Measurements from ENCODE around the gene KCND1.

Gene KCND1

DNA sequence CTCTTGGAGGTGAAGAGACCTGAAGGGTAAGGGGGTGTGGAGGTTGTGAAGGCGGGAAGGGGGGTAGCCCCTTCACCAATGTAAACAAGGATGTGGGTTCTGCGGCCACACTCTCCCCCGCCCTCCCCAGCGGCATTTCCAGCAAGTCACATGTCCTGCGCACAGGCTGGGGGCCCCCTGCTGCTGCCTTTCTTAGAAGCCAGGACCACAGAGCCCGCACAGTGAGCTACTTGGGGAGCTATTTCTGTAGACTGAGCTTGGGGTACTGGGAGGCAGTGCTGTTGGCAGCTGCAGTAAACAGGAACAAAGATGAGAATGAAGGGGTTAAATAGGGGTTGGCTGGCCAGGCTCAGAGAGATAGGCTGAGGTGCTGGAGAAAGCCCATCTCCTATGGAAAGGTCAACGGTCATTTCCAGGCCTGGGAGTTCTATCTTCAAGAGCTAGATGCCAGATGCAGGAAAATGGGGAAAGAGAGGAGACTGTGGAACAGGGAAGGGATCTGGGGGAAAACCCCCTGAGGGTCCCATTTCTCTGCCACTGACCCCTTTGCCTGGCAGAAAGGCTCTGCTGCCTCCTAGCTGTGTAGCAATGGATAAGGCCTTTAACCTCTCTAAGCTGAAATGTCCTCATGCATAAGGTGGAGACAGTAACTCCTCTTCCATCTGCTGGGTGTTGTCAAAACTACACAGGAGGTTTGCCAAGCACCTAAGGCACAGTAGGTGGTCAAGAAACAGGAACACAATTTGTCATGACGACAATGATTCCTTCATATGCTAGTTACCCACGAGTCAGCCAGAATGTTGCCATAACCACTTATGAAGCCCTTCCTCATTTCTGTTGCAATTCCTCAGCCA lies 34.4 kb downstream of the KCND1 start:
- peak; percentile 64 to 88 (median 76) for DNase-seq

DNA sequence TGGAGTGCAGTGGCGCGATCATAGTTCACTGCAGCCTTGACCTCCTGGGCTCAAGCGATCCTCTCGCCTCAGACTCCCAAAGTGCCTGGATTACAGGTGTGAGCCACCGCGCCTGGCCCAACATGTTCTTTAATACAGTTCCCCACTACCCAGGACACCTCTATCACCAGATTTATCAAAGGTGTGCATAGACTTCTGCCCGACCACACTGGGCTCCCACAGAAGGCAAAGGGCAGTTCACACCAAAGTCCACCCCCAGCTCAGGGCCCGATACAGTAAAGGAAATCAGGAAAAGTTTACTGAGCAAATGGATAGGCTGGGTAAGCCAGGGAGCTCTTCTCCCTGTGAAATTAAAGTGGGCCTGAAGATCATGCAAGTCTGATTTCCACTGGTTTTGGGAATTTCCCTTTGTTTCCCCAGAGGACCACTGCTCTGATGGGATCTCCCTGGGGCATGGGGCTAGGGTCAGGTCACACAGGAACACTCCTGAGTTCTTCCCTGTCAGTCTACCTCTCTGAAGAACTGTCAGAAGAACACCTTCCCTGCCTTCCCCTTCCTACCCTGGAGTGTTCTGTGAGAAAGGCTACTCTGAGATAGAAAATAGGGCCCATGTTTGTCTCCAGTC lies 35.1 kb downstream of the KCND1 start:
- no peak for DNase-seq

DNA sequence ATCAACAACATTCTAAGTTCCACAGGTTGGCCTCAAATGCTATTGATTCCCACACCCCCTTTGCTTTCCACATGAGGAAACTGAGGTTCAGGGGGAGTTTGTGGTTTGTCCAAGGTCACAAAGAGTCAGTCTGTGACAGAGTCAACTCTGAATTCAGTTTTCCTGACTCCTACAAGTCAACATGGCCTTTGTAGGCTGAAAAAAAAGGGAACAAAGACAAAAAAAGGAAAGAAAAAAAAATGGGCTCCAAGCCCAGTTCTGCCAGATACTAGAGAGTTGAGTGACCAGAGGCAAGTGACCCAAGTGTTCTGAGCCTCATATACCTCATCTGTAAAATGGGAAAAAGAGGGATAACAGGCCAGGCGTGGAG lies 36.4 kb downstream of the KCND1 start:
- peak; percentile 19 to 64 (median 42) for DNase-seq

DNA sequence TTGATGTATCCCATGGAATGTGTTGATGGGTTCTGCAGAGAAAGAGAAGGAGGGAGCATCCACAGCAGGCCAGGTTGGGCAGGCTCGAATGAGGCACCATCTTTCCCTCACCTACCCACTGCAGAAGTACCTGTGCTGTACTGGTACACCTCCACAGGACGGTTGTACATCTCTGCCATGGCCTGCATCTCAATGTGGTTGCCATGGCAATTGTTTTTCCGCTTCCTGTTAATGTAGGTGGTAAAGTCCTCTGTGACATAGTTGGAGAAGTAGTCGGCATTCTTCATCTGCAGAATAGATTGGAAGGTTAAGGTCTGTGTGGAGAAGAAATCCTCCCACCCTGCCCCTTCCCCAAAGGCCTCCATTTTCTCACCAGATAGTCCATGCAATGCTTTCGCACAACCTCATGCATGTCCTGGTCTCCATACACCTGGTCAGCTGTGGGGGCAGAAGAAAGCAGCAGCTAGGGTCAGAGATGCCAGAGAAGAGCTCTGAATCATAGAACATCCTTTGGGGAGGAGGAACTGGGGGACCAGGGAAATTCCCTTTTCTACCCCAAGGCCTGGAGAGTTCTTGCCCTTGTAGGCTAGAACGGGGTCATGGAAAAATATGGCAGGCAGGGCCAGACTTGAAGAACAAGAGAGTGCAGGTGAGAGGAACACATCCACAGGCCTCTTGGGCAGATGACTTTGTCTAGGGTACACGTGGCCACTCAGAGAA lies 36.9 kb downstream of the KCND1 start:
- DNase-seq, result peak in 3 of 4 experiments; percentile 24 to 51 (median 48)

DNA sequence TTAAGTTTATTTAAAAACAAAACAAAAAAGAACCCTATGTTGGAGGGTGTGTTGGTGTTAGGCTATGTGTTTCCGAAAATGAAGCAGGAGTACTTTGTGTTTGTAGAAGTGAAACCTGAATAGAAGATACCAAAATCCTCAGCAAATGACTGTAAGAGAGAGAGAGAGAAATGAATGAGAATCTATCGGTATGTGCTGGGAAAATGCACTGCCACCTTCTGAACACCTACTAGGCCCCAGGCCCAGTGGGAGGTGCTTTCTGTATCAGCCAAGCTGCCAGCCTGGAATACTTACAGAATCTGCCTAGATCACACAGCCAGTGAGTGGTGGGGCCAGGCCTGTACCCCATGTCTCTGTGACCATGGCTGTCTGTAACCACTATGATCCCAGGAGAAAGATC lies 37.9 kb downstream of the KCND1 start:
- no peak for DNase-seq

DNA sequence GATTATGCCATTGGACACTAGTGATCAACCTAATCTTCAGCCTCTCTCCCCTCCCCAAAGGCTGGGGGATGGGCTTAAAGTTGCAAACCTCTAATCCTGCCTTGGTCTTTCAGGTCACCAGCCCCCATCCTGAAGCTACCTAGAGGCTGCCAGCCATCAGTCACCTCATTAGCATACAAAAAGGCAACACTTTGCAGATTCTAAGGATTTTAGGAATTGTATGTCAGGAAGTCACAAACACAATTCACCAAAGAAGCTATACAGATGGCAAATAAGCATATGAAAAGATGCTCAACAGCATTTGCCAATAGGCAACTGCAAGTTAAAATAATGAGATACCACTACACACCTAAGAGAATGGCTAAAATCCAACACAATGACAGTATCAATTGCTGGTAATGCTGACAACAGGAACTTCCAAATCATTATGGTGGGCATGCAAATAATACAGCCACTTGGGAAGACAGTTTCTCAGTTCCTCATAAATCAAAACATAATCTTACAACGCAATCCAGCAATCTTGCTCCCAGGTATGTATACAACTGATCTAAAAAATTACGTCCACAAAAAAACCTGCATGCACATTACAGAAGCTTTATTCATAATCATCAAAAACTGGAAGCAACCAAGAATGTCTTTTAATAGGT lies 43.8 kb downstream of the KCND1 start:
- DNase-seq, result no peak

DNA sequence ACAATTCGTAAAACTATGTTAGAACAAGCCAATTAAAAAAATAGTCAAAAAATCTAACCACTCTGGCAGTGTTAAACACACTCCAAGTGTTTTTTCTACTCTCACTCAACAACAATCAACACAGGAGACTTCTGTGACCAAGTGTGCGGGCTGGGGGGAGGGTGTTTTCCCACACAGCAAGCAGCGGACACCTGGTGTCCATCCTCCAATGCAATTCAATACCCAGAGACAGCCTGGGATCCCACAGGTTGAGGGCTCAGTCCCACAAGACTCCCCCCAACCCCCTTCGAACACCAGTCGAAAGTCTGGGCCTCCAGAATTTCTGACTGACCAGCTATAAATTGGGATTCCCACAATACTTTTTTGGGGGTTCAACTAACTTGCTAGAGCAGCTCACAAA lies 44.5 kb downstream of the KCND1 start:
- no peak for DNase-seq

DNA sequence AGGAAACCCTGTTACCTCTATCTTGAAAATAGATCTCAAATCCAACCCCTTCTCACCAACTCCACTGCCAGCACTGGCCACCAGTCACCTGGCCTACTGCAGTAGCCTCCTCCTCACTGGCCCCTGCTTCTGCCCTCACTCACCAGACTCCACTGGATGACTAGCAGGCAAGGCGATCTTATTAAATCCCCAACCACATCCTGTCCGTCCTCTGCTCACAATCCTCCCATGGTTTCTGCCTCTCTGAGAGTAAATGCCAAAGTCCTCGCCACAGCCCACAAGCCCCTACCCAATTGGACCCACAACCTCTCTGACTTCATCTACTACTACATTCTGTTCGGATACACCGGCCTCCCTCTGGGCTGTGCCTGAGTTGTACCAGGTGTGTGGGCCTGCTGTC lies 47.4 kb downstream of the KCND1 start:
- no peak for DNase-seq

DNA sequence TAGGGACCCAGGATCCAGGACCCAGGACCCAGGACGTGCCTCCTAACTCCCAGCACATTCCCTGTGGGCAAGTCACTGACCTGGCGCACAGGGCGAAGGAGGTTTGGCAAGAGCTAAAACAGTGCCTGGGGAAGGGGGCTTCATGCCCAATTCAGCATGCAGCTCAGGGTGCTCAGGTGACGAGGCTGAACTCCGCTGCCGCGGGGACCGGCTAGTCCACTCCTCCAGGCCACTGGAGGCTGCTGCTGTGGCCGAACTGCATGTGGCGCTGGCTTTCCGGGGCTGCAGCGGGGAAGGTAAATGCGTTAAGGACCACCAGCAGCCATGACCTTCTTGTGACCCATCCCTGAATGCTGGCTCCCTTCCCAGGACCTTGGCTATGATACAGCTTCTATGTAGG lies 47.9 kb downstream of the KCND1 start:
- DNase-seq, result no peak

DNA sequence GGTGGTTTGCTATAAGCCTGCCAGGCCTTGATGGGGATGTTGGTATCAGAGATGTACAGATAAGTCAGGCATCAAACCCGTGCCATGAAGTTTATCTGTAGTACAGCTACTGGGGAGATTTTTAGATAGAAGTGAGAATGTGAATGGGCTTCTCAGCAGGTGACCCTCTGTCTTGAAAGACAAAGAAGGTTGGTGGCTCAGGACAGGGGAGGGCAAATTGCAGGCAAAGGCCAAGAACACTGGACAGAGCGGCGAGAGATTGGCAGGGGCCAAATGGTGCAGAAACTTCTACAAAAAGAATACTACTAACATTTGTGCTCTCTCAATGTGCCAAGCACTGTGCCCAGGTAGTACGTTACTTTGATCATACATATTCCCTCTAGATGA lies 50.9 kb downstream of the KCND1 start:
- no peak for DNase-seq

DNA sequence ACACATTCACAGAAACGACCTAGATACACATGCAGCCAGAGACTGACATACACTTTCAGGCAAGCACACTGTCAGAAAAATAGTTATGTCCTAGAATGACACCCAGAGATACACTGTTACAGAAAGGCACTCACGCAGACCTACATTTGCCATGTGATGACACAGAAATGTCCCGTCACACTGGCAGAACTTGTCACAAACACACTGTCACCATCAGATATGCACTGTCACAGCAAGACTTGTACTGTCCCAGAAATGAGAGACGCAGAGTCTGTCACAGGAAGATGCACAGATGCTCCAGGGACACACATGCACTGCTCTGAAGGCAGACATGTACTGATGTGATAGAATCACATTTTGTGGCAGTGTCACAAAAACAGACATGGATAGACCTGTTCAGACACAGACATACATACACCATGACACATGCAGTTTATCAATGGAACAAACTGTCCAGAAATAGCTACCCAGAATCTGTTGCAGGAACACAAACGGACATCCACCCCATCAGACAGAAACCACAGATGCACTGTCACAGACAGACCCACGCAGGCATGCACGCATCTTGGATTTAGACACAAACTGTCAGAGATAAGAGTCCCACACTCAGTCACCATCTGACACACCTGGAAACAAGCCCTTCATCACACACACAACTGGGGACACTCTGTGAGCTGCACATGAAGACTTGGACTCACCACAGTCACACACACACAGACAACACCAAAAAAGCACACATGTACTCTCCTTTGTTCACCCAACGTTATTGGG lies 51.5 kb downstream of the KCND1 start:
- DNase-seq, result no peak

DNA sequence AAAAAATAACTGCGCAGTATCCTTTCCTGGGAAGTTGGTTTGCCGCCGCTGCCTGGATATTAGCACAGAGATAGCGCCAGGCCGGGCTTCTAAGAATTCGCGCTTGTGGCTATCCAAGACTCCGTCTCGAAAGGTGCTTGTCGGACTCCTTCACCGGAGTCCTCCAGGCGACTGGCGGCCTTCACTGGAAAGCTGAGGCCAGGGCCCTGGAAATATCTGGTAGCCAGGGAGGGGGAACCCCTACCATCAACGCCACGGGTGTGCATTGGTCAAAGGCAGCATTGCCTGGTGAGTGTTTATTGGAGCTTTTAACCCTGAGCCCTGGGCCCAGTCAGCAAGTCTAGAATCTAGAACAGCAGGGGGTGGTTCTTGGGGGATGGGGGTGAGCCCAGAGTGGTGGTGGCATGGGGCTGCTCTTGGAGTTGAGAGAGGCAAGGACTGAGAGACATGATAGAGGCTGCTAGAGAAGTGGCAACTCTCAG lies 52.2 kb downstream of the KCND1 start:
- peak in 2 of 4 experiments; percentile 15 to 26 for DNase-seq

DNA sequence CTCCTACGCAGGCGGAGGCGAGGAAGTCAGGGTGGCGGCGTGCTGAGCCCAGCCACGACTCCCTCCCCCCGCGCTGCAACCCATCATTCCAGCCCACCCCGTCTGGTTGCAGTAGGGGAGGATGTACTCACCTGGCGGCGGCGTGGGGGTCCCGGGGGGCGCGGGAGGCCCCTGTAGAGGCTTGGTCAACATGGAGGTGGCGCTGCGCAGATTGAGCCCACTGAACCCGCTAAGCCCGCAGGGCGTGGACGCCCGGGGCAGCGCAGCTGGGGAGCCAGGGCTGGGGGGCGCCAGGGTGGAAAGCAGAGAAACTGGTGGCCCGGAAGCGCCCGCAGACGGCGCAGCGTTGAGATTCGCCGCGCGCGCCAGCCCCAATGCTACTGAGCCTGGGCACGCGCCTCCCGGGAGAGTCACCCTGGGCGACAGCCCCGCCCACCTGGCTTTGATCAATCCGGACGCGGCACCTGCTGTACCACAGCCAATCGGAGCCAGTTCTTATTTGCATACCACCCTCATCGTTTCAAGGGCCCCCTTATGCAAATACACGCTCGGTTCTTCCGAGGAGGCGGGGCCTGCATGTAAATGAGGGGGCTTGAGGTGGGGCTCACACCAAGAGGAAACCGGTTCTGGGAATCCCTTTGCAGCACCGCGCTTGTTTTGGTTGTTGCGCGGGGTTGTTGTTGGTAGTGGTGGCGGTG lies 52.9 kb downstream of the KCND1 start, which contains the start of gene PIM2:
Gene PIM2 (minus strand): TSS at position 382 of the 698 bp plus-strand sequence. CDS start 190 bp downstream, at position 192.
- DNase-seq, result peak; percentile 86 to 93 (median 92)

DNA sequence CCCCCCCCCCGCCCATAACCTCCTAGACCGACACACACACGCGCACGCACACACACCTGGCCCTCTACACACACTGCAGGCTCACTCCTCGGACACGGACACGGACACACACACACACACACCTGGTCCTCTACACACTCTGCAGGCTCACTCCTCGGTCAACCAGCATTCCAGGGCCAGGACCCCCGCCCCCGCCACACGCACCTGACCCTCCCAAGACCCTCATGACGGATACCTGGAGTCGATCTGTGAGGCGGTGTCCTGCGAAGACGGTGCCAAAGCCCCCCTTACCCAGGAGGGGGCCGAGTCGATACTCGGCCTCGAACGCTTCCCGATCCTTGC lies 53.4 kb downstream of the KCND1 start:
- DNase-seq, result no peak

DNA sequence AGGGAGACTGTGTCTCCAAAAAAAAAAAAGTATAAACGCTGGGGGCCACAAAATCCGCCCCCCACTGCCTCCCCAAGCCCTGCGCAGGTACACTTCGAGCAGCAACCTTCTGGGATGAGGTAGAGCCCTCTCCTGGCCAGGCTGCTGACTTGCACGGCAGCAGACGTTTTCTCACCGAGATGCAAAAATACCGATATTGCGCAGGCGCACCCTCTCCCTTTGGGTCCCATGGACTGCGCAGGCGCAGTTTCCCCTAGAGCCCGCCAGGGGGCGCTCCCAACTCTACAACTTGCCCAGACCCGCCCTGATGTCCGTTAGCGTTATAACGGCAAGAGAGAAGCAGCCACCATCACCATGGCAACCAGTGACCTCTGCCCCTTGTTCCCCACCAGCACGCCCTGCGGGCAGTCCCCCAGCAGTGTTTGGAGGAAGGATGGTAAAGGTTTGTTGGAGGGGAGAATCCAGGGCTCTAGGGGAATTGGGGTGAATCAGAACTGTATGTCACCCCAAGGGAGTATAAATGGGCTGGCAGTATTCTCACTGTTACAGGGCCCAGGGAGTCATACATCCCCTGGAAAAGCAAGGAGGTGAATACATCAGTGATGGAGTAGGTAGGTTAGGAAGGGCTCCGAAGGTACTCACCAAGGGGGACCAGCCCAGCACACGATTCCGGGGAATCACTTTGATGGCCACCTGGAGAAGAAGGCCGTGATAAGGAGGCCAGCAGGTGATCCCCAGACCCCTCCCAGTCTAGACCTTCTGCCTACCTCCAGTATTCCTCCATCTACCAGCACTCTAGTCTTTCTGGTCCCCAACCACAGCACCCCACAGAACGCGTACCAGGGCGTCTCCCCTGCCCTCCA lies 54.3 kb downstream of the KCND1 start:
- peak; percentile 90 to 92 (median 90) for DNase-seq

DNA sequence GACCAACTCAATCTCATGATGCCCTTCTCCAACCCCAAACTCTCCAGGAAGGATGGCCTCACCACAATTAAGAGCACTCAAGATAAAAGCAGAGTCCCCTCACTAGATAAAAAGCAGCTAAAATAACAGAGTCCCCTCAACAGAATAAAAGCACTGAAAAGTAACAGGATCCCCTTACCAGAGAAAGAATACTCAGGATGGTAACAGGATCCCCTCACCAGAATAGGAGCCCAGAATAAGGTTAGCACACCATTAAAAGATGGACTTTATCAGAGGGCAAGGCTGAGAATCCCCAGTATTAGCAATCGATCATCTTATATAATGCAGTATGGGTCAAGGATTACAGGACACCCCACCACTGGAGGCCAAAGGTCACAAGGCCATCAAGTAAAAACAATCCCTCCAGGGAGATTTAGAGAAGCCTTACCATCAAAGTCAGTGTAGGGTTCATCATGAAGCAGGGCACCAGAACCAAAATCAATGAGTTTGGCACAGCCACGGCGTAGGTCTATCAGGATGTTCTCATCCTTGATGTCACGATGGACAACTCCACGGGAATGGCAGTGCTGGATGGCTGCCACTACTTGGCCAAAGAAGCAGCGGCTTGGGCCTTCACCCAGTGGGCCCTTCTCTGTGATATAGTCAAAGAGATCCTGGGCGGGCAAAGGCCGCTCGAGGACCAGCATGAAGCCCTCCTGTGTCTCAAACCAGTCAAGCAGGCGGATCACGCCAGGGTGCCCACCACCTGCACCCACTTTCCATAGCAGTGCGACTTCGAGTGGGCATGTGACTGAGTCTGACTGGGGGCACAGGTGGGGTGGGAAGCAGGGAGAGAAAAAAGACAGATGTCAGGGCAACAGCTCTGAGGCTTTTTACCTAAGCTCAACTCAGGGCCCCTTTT lies 56.8 kb downstream of the KCND1 start:
- DNase-seq, result no peak

DNA sequence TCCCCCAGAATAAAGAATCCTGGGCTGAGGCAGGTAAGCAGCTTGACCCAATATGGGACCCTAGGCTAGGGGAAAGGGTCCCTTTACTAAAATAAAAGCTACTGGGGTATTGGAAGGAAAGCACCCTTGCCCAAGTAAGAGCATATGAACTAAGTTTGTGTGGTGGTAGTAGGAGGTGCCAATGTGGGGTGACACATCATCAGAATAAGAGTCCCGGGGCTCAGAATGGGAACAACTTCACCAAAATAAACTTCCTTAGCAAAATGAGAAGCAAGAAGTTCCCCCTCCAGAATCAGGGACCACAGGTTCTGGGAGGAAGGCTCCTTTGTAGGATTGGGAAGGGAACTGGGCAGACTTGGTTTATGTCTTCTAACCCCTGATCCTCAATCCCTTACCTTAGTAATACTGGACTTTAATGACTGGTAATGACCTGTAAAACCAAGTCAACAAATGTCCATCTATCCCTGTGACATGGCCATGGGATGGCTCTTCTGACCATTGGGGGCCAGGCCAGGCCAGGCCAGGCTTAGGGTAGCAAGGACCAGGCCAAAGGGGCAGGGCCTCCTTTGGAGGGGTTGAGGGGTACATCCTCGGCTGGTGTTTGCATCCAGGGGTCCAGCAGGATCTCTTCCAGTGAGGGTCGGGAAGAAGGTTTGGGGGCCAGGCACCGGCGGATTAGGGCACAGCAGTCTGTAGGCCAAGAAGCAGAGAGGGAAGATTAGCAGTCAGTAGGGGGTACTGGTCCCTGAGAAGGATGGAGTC lies 57.9 kb downstream of the KCND1 start:
- peak; percentile 17 to 56 (median 46) for DNase-seq

DNA sequence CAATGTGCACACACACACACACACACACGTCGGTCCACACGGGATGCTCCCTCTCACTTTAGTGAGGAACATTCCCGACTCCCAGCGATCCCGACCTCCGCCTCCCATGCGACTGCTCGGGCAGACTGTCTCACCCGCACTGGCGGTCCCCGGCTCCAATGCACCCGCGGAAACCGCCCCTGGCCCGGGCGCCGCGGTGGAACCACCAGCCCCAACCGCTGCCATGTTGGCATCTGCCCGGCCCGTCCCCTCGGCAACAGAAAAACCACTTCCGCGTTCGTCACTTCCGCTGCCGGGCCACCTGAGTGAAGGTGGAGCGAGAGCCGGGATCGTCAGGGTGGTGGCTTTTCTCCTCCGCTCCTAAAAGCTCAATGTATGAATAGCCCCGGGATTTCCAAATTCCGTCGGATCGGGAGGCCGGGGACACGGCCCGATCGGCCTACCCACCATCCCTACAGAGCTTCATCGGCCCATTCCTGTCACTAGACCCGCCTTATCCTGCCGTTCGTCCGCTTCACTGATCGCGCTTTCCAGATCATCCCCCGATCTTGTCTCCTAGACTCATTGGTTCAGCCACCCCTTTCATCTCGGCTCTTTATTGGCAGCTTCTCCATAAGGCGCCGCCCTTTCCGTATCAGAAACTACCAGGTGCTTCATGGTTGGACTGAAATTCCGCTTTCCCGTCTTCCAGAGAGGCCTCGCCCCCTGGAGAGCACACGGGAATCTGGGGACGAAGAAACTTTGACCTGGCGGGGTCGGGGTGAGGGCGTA lies 60.0 kb downstream of the KCND1 start, which contains the start of gene SLC35A2:
Gene SLC35A2 (minus strand): TSS at position 235 of the 771 bp plus-strand sequence. CDS start 10 bp downstream, at position 225.
- peak; percentile 66 to 85 (median 74) for DNase-seq

All from suppressor macrophage (primary cell).